Measurements from ENCODE around the gene HCN1. TPM values are rescaled to one million over a fixed set of nuclear protein-coding genes. Genes with fewer than 3 reads are reported as not detected.
"Not testable (repeated sequence)": the region's sequence is repeated elsewhere in the genome, so short reads cannot be mapped to it uniquely, and the experiment has no call there.

Gene HCN1
- total RNA-seq, 6 donors from 2014 or later: 0.06 to 0.07 TPM; not detected in 4

DNA sequence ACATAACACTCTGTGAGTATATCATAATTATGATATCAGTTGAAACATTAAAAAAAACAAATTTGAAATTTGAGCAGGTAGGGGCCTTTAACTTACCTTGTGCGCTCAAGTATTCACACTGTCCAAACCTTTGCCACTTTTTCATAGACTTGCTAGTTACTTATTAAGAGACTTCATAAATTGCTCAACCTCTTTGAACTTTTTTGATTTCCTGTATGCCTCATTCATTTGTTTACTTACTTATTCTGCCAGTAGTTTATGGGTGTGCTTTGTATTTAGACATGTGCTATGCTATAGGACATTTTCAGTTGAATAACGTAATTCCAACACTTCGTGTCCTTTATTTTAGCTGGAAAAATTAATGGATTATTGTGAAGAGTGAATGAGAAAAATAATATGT is 204.8 kb downstream of the HCN1 start:
- Histone ChIP-seq H3K4me1 (no peaks in the 10 kb centered on the region), H3K9me3 (no peaks in the 10 kb centered on the region), H3K27me3 (no peaks in the 10 kb centered on the region), H3K36me3 (no peaks in the 10 kb centered on the region), H3K27ac (no peak overlapping the region), H3K4me3 (no peak overlapping the region)
- TF ChIP-seq POLR2A (IDR thresholded peaks at IDR 0.05) (no peak), EP300 (IDR thresholded peaks at IDR 0.05) (no peak)
- TF ChIP-seq, protein P1, sequence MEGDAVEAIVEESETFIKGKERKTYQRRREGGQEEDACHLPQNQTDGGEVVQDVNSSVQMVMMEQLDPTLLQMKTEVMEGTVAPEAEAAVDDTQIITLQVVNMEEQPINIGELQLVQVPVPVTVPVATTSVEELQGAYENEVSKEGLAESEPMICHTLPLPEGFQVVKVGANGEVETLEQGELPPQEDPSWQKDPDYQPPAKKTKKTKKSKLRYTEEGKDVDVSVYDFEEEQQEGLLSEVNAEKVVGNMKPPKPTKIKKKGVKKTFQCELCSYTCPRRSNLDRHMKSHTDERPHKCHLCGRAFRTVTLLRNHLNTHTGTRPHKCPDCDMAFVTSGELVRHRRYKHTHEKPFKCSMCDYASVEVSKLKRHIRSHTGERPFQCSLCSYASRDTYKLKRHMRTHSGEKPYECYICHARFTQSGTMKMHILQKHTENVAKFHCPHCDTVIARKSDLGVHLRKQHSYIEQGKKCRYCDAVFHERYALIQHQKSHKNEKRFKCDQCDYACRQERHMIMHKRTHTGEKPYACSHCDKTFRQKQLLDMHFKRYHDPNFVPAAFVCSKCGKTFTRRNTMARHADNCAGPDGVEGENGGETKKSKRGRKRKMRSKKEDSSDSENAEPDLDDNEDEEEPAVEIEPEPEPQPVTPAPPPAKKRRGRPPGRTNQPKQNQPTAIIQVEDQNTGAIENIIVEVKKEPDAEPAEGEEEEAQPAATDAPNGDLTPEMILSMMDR (IDR thresholded peaks at IDR 0.05): no peak
- ATAC-seq (ENCODE audit: low FRiP score in 2 of 2) (peak in 1 of 2 donors; percentile 24), DNase-seq (no peak)
- WGBS, 2 donors: 63 to 78% methylated on average over 3 of the region's 3 CpGs

DNA sequence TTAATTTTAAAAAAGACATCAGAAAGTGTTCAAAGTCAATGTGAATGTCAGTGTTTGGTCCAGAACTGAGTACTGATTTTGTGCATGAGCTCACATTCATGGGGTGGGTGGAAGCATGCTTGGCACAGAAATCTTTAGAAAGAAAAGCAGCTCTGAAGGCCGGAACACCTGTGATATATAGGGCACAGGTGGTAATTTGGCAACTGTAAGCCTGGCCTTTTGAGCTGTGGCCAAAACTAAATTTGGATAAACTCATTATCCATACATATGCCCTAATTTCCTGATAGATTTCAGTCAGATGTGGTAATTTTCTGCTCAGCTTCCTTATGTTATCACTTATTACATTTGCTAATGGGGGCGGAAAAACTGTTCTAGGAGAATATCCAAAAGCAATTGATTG is 211.4 kb downstream of the HCN1 start:
- ATAC-seq (ENCODE audit: low FRiP score in 2 of 2) (no peak), DNase-seq (no peak)
- no peak overlapping the region for H3K27ac ChIP-seq
- no peaks in the 10 kb centered on the region for H3K4me1 ChIP-seq
- H3K9me3 ChIP-seq: no peaks in the 10 kb centered on the region
- WGBS, 2 donors: 89 to 95% methylated on average over 2 of the region's 2 CpGs
- H3K4me3 ChIP-seq: no peak overlapping the region
- H3K27me3 ChIP-seq: no peaks in the 10 kb centered on the region
- TF ChIP-seq, protein P1 (IDR thresholded peaks at IDR 0.05): no peak
- TF ChIP-seq POLR2AphosphoS5 (IDR thresholded peaks at IDR 0.05): no peak
- no peak for TF ChIP-seq EP300 (IDR thresholded peaks at IDR 0.05)
- TF ChIP-seq POLR2A (IDR thresholded peaks at IDR 0.05): no peak
- H3K36me3 ChIP-seq: no peaks in the 10 kb centered on the region

DNA sequence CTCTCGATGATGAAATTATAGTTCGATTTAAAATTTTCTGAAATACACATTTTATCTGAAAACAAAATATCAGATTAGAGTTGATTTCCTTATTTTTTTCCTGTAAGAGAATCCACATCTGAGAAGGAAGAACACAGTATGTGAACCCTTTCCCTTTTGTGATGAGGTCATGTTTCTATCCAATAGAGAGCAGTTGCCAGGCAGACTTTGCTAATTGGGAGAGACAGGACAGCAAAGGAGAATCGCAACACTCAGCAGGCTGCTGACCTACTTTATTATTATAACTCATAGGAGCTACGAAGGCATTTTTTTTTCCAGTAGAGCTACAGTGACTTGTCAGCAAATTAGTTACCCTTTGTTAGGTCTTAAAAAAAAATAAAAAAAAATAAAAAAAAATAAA is 242.1 kb downstream of the HCN1 start:
- Histone ChIP-seq H3K4me3 (no peak overlapping the region), H3K27ac (no peak overlapping the region), H3K9me3 (no peaks in the 10 kb centered on the region), H3K4me1 (no peaks in the 10 kb centered on the region), H3K27me3 (no peaks in the 10 kb centered on the region), H3K36me3 (no peaks in the 10 kb centered on the region)
- DNase-seq (no peak), ATAC-seq (ENCODE audit: low FRiP score in 2 of 2) (no peak)
- 40 to 50% methylated on average over 4 of the region's 4 CpGs for WGBS, 2 donors
- no peak for TF ChIP-seq POLR2A (IDR thresholded peaks at IDR 0.05)

DNA sequence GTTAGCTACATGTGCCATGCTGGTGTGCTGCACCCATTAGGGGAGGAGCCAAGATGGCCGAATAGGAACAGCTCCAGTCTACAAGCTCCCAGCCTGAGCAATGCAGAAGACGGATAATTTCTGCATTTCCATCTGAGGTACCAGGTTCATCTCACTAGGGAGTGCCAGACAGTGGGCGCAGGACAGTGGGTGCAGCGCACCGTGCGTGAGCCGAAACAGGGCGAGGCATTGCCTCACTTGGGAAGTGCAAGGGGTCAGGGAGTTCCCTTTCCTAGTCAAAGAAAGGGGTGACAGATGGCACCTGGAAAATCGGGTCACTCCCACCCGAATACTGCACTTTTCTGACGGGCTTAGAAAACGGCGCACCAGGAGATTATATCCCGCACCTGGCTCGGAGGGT is 251.3 kb downstream of the HCN1 start:
- not testable (repeated sequence) for H3K27me3 ChIP-seq; ATAC-seq (ENCODE audit: low FRiP score in 2 of 2); H3K4me3 ChIP-seq; H3K4me1 ChIP-seq; H3K36me3 ChIP-seq; H3K27ac ChIP-seq; H3K9me3 ChIP-seq
- DNase-seq: peak in 1 of 2 donors; percentile 51
- 85 to 90% methylated on average over 15 of the region's 15 CpGs for WGBS, 2 donors

DNA sequence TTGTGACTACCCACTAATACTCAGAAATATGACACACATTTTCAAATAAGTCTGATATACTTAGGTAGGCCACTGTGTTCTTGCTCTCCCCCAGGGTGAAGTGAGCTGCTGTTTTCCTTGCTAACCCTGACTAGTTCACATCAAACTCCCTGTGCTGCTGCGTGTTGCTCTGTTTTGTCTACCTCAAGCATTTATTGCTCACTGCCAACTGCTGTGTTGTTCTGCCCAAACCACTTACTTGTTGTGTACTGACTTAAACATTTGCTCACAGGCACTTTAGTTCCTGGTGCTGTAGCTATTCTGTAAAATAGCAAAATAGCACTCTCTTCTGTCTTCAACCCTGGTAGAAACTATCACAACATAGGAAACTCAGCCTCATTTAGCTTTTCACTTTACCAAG is 255.7 kb downstream of the HCN1 start:
- no peak for ATAC-seq (ENCODE audit: low FRiP score in 2 of 2)
- TF ChIP-seq, protein P1 (IDR thresholded peaks at IDR 0.05): no peak
- TF ChIP-seq POLR2A (IDR thresholded peaks at IDR 0.05): no peak
- TF ChIP-seq POLR2AphosphoS5 (IDR thresholded peaks at IDR 0.05): no peak
- no peak for TF ChIP-seq EP300 (IDR thresholded peaks at IDR 0.05)
- 77 to 79% methylated on average over 1 of the region's 1 CpG for WGBS, 2 donors
- H3K36me3 ChIP-seq: no peaks in the 10 kb centered on the region
- no peak overlapping the region for H3K27ac ChIP-seq
- no peaks in the 10 kb centered on the region for H3K27me3 ChIP-seq
- H3K4me1 ChIP-seq: no peaks in the 10 kb centered on the region
- H3K9me3 ChIP-seq: no peaks in the 10 kb centered on the region
- DNase-seq: no peak
- no peak overlapping the region for H3K4me3 ChIP-seq

DNA sequence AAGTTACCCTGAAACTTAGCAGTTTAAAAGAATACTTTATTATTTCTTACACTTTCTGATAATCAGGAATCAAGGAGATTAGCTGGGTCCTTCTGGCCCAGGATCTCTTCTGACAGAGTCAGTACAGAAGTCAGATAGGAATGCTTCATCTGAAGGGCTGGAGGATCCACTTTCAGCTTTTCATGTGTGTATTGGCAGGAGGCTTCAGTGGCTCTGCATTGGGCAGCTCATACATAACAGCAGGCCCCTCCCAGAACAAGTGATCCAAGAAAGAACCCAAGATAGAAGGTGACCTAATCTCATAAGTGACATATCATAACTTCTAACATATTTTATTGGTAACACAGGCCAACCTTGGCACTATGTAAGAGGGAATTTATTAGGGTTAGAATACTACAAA is 258.4 kb downstream of the HCN1 start:
- ATAC-seq (ENCODE audit: low FRiP score in 2 of 2): no peak
- no peaks in the 10 kb centered on the region for H3K9me3 ChIP-seq

More for the DNA sequence above, 258.4 kb downstream of the HCN1 start:
- H3K36me3 ChIP-seq: no peaks in the 10 kb centered on the region
- TF ChIP-seq EP300 (IDR thresholded peaks at IDR 0.05) (no peak), POLR2A (IDR thresholded peaks at IDR 0.05) (no peak), POLR2AphosphoS5 (IDR thresholded peaks at IDR 0.05) (no peak)
- TF ChIP-seq, protein P1 (IDR thresholded peaks at IDR 0.05): no peak
- H3K4me1 ChIP-seq: no peaks in the 10 kb centered on the region
- H3K27ac ChIP-seq: no peak overlapping the region
- no peaks in the 10 kb centered on the region for H3K27me3 ChIP-seq
- no peak for DNase-seq
- H3K4me3 ChIP-seq: no peak overlapping the region
